HepG2 (cell line): ENCODE measurements around the gene ZNF503. TPM values are rescaled to one million over a fixed set of nuclear protein-coding genes. Genes with fewer than 3 reads are reported as not detected.

ENCODE experiments used
- CENPT ChIP-seq: sonication (generic); formaldehyde crosslinking; IDR thresholded peaks from 2 replicates; pipeline ENCODE4 v1.8.0; 2022; ENCODE audit warnings: low read depth, mild to moderate bottlenecking, moderate library complexity, missing genetic modification reagents
- GPBP1L1 ChIP-seq: sonication (generic); formaldehyde crosslinking; IDR thresholded peaks from 2 replicates; pipeline ENCODE4 v1.5.0; 2020; ENCODE audit warnings: mild to moderate bottlenecking, missing genetic modification reagents
- JUND ChIP-seq: sonication (generic); formaldehyde crosslinking; IDR thresholded peaks from 2 replicates; pipeline ENCODE4 v1.8.0; 2022; ENCODE audit warnings: mild to moderate bottlenecking, missing genetic modification reagents
- STAT5B ChIP-seq: sonication (generic); formaldehyde crosslinking; IDR thresholded peaks from 2 replicates; pipeline ENCODE4 v1.4.0; 2020; ENCODE audit warnings: missing genetic modification reagents
- TERF1 ChIP-seq: sonication (generic); formaldehyde crosslinking; IDR thresholded peaks from 2 replicates; pipeline ENCODE4 v1.8.0; 2022; ENCODE audit warnings: mild to moderate bottlenecking, missing genetic modification reagents, moderate library complexity
- TRAFD1 ChIP-seq: sonication (generic); formaldehyde crosslinking; IDR thresholded peaks from 2 replicates; pipeline ENCODE4 v1.5.1; 2020; ENCODE audit warnings: missing genetic modification reagents, mild to moderate bottlenecking, borderline replicate concordance
- WIZ ChIP-seq: sonication (generic); formaldehyde crosslinking; IDR thresholded peaks from 2 replicates; pipeline ENCODE4 v1.5.1; 2020; ENCODE audit warnings: mild to moderate bottlenecking, missing genetic modification reagents
- ZNF205 ChIP-seq: IDR thresholded peaks from 2 replicates; pipeline ENCODE4 v1.6.1; 2018; ENCODE audit warnings: missing biosample characterization, missing genetic modification reagents
- ZNF230 ChIP-seq: sonication (generic); formaldehyde crosslinking; IDR thresholded peaks from 2 replicates; pipeline ENCODE4 v1.4.0; 2020; ENCODE audit warnings: mild to moderate bottlenecking, missing genetic modification reagents
- ZNF24 ChIP-seq: fragments of 450-650 bp; IDR thresholded peaks from 2 replicates; pipeline ENCODE4 v1.6.1; 2017; ENCODE audit warnings: antibody characterized with exemption, mild to moderate bottlenecking
- ZNF607 ChIP-seq: sonication (generic); formaldehyde crosslinking; IDR thresholded peaks from 2 replicates; pipeline ENCODE4 v1.5.1; 2020; ENCODE audit warnings: missing genetic modification reagents, mild to moderate bottlenecking, borderline replicate concordance
- polyA plus RNA-seq, 8 experiments: library from polyadenylated mRNA; depleted of rRNA in 3 of 8; stranded (reverse) in 7 of 8; unstranded in 1 of 8; fragments of >200 nt; fragmentation: Illumina TruSeq in 4 of 8; extraction: Trizol in 4 of 8; gene quantifications; 2 replicates each; pipeline versions ENCODE4 v1.2.1 to v1.2.3, GENCODE V29; 2011 to 2016; ENCODE audit warnings: low read depth in 4 of 8, missing spikeins in 1 of 8, mixed read lengths in 1 of 8; ENCODE audit not compliant: insufficient read depth in 1 of 8
- total RNA-seq, 5 experiments: library from RNA; depleted of rRNA; stranded (reverse); fragments of >200 nt; fragmentation: Illumina TruSeq; extraction: Trizol; gene quantifications; 2 replicates each; pipeline ENCODE4 v1.2.3, GENCODE V29; 2016; ENCODE audit warnings: low read depth in 1 of 5
- TF ChIP-seq, protein P1 (sequence below): sonication (generic); formaldehyde crosslinking; IDR thresholded peaks from 2 replicates; pipeline ENCODE4 v1.5.0; 2020; ENCODE audit warnings: mild to moderate bottlenecking, missing genetic modification reagents
- TF ChIP-seq, protein P2 (sequence below): sonication (generic); formaldehyde crosslinking; IDR thresholded peaks from 2 replicates; pipeline ENCODE4 v1.4.0; 2020; ENCODE audit warnings: missing genetic modification reagents, borderline replicate concordance
- TF ChIP-seq, protein P3 (sequence below): sonication (generic); formaldehyde crosslinking; IDR thresholded peaks from 2 replicates; pipeline ENCODE4; 2020; ENCODE audit warnings: missing genetic modification reagents, mild to moderate bottlenecking, borderline replicate concordance

Gene ZNF503
- total and polyA plus RNA-seq, 2 of the 13 experiments (the other 11 are each of a cell fraction or from before 2014, with no cell fraction given): 2.7 to 8.3 TPM

GRCh38 chr10:75401569-75402485 is at the start of gene ZNF503 (continued):
- TF ChIP-seq, protein P1, sequence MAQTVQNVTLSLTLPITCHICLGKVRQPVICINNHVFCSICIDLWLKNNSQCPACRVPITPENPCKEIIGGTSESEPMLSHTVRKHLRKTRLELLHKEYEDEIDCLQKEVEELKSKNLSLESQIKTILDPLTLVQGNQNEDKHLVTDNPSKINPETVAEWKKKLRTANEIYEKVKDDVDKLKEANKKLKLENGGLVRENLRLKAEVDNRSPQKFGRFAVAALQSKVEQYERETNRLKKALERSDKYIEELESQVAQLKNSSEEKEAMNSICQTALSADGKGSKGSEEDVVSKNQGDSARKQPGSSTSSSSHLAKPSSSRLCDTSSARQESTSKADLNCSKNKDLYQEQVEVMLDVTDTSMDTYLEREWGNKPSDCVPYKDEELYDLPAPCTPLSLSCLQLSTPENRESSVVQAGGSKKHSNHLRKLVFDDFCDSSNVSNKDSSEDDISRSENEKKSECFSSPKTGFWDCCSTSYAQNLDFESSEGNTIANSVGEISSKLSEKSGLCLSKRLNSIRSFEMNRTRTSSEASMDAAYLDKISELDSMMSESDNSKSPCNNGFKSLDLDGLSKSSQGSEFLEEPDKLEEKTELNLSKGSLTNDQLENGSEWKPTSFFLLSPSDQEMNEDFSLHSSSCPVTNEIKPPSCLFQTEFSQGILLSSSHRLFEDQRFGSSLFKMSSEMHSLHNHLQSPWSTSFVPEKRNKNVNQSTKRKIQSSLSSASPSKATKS (CRISPR knock-in tag): no peak
- no peak for TF ChIP-seq JUND (CRISPR knock-in tag)
- TF ChIP-seq CENPT (CRISPR knock-in tag): no peak
- TF ChIP-seq ZNF24: no peak
- 0 out of 2 replicates have a peak, but pooled peaks have one; percentile 34 for TF ChIP-seq ZNF607 (CRISPR knock-in tag)
- TF ChIP-seq TRAFD1: peak; percentile 54; the same call in 1 of the 2 replicates
- no peak for TF ChIP-seq WIZ (CRISPR knock-in tag)
- TF ChIP-seq ZNF230 (CRISPR knock-in tag): no peak; the same call in 1 of the 2 replicates
- TF ChIP-seq STAT5B (CRISPR knock-in tag): no peak
- no peak for TF ChIP-seq TERF1 (CRISPR knock-in tag)
- TF ChIP-seq, protein P2, sequence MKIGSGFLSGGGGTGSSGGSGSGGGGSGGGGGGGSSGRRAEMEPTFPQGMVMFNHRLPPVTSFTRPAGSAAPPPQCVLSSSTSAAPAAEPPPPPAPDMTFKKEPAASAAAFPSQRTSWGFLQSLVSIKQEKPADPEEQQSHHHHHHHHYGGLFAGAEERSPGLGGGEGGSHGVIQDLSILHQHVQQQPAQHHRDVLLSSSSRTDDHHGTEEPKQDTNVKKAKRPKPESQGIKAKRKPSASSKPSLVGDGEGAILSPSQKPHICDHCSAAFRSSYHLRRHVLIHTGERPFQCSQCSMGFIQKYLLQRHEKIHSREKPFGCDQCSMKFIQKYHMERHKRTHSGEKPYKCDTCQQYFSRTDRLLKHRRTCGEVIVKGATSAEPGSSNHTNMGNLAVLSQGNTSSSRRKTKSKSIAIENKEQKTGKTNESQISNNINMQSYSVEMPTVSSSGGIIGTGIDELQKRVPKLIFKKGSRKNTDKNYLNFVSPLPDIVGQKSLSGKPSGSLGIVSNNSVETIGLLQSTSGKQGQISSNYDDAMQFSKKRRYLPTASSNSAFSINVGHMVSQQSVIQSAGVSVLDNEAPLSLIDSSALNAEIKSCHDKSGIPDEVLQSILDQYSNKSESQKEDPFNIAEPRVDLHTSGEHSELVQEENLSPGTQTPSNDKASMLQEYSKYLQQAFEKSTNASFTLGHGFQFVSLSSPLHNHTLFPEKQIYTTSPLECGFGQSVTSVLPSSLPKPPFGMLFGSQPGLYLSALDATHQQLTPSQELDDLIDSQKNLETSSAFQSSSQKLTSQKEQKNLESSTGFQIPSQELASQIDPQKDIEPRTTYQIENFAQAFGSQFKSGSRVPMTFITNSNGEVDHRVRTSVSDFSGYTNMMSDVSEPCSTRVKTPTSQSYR (CRISPR knock-in tag): peak; percentile 67; the same call in 1 of the 2 replicates
- TF ChIP-seq, protein P3, sequence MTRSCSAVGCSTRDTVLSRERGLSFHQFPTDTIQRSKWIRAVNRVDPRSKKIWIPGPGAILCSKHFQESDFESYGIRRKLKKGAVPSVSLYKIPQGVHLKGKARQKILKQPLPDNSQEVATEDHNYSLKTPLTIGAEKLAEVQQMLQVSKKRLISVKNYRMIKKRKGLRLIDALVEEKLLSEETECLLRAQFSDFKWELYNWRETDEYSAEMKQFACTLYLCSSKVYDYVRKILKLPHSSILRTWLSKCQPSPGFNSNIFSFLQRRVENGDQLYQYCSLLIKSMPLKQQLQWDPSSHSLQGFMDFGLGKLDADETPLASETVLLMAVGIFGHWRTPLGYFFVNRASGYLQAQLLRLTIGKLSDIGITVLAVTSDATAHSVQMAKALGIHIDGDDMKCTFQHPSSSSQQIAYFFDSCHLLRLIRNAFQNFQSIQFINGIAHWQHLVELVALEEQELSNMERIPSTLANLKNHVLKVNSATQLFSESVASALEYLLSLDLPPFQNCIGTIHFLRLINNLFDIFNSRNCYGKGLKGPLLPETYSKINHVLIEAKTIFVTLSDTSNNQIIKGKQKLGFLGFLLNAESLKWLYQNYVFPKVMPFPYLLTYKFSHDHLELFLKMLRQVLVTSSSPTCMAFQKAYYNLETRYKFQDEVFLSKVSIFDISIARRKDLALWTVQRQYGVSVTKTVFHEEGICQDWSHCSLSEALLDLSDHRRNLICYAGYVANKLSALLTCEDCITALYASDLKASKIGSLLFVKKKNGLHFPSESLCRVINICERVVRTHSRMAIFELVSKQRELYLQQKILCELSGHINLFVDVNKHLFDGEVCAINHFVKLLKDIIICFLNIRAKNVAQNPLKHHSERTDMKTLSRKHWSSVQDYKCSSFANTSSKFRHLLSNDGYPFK (CRISPR knock-in tag): 0 out of 2 replicates have a peak, but pooled peaks have one; percentile 20
- no peak for TF ChIP-seq GPBP1L1 (CRISPR knock-in tag)
- TF ChIP-seq ZNF205 (CRISPR knock-in tag): no peak; the same call in 1 of the 2 replicates
